NB4 (cell line): ENCODE data around the gene THRSP.
"Not testable (repeated sequence)": the region's sequence is repeated elsewhere in the genome, so short reads cannot be mapped to it uniquely, and the experiment has no call there.

Experiments
- CTCF ChIP-seq: IDR thresholded peaks from one replicate; pipeline ENCODE4 v1.5.1; 2012; ENCODE audit warnings: low read depth, low read length
- MYC ChIP-seq: IDR thresholded peaks from 2 replicates; pipeline ENCODE4 v1.6.1; 2011; ENCODE audit warnings: low read depth, low read length
- POLR2A ChIP-seq: IDR thresholded peaks from 2 replicates; pipeline ENCODE4 v1.6.1; 2011; ENCODE audit warnings: mild to moderate bottlenecking; ENCODE audit not compliant: insufficient read length; ENCODE audit errors: extremely low read depth
- TF ChIP-seq, protein P1 (sequence below): IDR thresholded peaks from 2 replicates; pipeline ENCODE4 v1.6.1; 2011; ENCODE audit warnings: low read depth, low read length

GRCh38 chr11:78014937-78015520 lies 48.6 kb upstream of the THRSP start:
- TF ChIP-seq CTCF, POLR2A, MYC: not testable (repeated sequence)
- TF ChIP-seq, protein P1, sequence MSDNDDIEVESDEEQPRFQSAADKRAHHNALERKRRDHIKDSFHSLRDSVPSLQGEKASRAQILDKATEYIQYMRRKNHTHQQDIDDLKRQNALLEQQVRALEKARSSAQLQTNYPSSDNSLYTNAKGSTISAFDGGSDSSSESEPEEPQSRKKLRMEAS: not testable (repeated sequence)
